Stimulated activated CD8-positive, alpha-beta memory T cell treated with anti-CD3 and anti-CD28 coated beads, Interleukin-2, amount 100 ng/mL, for 48 hours (primary cell): ENCODE results near the gene KCNN2.
"Not testable (repeated sequence)": the region's sequence is repeated elsewhere in the genome, so short reads cannot be mapped to it uniquely, and the experiment has no call there.

Experiments used
- DNase-seq, 2 donors: peaks; one replicate each; pipeline ENCODE4 v3.0.0-alpha.2; 2020; ENCODE audit warnings: low read depth in 2 of 2

Gene KCNN2

DNA sequence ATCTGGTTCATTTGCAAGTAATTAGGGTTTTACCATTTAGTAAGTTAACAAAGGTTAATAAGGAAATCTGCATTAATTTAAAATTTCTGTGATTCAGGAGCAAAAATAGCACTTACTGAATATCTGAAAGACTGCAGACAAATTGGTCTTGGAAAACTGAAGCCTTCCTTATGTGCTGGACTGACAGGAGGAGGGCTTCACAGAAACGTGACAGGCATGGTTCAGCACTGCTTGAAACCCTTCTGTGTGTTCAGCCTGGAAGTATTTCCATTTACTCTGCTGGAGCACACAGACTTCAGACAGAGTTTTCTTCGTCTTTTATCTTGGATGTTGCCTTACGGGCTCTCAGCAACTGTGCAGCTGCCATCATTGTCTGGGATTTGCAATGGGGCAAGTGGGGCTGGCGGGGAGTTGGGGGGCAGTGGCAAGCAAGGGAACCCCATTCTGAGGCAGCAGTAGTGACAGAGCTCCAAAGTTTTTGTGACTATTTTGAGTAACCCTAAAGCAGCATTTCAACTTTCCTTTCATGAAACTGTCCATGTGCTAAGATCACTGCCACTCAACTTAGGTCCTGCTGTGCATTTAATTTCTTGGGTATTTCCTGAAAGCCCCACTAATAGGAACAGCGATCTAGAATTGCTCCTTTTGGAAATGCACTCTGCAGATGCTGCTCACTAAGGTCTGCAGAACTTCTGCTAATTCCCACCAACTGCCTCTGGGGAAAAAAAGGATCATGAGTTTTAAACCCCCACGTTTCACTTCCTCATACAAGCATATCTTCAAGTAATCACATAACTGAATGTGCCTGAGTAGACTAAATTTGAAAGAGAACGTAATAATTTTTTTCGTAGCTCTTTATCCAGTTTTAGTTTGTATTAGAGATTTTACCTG lies 56.6 kb downstream of the KCNN2 start:
- DNase-seq = no peak

GRCh38 chr5:114419067-114419388 lies 57.2 kb downstream of the KCNN2 start:
- DNase-seq = no peak

DNA sequence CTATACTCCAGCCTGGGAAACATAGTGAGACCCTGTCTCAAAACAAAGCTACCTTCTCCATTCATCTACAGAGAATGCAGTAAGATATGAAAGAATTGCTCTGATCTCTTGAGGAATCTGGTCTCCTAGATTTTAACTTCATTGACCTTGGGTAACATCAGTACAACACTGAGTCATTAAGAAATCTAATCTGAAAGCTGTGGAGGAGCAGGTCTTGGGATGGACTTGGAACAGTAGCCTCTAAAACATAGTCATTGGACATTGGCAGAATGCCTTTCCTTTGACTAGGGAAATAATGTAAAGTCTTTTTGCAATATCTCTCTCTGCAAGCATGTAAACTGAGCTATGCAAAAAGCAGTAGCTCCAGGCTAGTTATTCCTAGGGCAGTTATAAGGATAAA lies 58.1 kb downstream of the KCNN2 start:
- no peak for DNase-seq

DNA sequence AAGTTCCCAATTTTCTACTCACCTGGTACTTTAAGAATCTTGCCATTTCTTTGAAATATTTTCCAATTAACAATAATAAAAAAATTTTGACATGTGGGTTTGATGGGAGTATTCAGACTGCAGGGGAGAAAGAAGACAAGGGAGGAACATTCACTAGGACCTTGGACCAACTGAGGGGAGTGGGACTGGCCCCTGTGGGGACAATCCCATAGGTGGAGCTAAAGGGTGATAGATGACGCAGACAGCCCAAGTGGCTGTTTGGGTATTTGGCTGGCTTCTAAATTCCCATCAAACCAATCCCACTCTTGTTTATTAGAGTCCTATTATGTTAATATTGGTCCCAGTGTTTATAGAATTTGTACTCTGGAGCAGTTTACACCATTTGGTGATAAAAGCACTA lies 65.3 kb downstream of the KCNN2 start:
- no peak for DNase-seq

GRCh38 chr5:114430532-114430931 lies 68.7 kb downstream of the KCNN2 start:
- no peak for DNase-seq

GRCh38 chr5:114432684-114433083 lies 70.8 kb downstream of the KCNN2 start:
- not testable (repeated sequence) for DNase-seq

DNA sequence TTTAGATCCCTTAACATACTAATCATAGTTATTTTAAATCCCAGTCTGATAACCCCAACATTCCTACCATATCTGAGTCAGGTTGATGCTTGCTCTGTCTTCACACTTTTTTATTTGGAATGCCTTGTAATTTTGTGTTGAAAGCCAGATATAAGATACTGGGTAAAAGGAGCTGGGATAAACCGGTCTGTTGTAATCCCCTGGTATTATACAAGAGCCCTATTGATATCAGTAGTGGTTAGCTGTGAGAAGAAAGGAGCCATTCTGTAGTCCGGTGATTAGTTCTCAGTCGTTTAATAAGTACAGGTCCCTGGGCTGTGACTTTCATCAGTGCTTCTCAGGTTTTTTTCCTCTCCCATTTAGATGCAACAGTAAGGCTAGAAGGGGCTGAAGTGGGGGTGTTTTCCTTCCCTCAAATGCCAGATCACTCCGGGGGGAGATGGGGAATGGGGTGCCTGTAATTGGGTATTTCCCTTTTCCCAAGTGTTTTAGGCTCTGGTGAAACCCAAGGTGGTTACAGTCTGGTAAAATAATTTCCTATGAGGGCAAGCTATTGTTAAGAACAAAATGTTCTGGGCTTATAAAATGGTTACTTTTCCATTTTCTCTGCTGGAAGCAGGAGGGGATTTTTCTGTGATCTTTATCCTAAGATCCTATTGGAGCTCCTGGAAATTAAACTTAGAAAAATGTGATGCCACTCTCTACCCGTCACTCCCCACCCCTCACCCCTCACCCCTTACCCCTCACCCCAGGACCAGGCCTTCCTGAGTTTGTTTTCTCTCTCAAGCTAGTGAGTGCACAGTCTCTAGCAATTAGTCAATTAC lies 72.7 kb downstream of the KCNN2 start:
- no peak for DNase-seq

DNA sequence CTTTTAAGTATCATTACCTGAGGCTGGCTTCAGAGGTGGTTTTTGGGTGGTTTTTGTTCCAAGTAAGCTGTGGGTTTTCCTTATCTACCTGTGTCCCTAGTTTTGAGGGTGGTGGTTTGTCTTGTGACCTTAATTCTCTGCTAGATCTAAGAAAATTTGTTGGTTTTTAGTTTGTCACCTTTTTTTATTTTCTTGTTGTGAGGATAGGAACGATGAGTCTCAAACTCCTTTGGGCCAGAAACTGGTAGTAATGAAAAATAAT lies 73.3 kb downstream of the KCNN2 start:
- DNase-seq = no peak

DNA sequence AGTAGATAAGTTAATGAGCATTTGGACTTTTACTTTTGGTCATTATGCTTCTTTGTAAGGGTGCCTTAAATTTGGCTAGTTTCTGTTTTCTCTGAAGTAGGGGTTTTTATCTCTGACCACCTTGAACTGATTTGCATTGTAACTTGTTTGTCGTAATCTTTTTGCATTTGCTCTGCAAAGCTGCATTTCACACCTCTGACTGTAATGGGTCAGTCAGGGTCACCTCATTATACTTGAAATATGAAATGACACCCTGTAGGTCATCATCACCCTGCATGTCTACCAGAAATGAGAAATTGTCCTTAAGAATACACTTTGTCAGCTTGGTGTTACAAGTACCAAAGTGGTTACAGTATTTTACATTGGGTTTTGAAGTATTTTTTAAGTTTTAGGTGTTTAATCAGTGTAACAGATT lies 74.0 kb downstream of the KCNN2 start:
- DNase-seq = no peak

DNA sequence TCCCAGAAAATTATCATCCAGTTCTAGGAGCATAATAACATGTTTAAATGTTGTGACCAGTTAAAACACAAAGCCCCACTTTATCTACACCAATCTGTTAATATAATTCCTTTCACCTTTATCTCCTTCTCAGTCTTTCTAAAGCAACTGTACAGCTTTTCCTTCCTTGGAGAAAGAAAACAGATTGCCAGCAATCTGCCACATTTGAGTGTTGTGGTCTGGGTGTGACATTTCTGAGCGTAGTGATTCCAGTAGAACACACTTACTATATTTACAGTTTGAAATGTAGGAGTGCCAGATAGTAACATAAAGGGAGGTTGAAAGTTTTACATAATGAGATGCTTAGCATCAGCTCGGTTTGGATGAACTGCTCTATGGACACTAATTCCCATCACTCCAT lies 76.1 kb downstream of the KCNN2 start:
- DNase-seq = no peak

- DNase-seq = no peak
Observed at GRCh38 chr5:114438471-114438870, 76.6 kb downstream of the KCNN2 start.

DNA sequence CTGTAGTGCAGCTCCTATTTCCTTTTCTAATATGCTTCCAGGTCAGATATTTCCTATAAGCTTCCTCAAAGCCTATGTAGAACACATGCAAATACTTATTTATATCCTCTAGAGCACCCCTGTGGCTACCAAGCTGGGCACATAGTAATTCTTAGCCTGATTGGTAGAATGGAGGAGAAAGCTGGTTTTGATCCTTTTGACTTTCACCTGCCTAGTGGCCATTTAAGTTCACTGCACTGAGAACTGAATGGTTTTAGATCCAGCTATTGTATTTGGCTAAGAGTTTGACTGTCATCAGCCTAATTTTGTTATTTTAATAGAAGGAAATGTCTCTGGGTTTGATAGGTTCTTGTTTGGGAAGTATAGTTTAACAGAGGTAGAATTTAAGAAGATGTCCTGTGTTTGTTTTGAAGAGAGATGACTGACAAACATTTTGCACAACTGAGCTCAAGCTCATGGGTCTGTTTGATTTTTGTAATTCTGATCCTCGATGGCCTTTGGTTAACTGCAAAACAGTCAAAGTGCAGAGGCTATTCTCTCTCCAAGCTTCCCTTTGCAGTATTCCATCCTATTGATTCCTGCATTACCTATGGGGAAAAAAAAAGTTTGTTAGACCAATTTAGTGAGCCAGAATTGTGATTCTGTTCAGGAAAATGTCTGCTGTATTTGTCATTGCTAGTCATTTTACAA lies 85.4 kb downstream of the KCNN2 start:
- no peak for DNase-seq

GRCh38 chr5:114448481-114448880 lies 86.6 kb downstream of the KCNN2 start:
- DNase-seq = no peak

- peak; percentile 1 to 33 for DNase-seq
Observed at GRCh38 chr5:114449860-114450421, 88.1 kb downstream of the KCNN2 start.

DNA sequence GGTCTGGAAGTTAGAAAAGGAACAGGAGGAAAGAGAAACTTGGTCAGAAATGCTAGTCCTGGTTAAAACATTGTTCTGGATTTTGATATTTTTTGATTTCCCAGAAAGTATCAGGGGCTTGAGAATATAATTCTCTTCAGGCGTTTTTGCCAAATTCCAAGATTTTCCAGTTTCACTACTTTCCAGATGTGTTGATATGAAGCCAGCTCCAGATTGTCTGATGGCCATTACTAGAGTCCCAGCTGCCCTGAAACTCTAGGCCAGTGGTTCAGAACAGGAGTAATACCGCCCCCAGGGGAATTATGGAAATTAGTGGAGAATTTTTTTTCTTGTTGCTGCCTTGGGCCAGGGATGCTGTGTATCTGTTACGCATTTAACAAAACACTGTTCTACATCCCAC lies 88.6 kb downstream of the KCNN2 start:
- DNase-seq = no peak

DNA sequence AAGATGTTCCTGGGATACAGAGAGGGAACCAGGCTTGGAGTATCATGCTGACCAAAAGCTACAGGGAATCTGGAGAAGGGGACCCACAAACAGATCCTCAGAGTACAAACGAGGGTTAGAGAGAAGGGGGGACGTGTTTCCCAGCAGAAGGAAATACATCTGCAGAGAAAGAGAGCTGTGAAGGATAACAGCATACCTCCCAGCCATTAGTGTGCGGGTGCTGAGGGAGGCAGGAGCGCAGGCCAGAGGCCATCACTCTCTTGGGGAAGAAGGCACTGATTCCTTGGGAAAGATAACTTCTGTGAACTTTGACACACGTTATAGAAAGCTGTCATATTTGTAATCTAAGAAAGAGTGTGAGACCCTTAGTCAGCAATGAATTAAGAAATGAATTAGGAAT lies 96.9 kb downstream of the KCNN2 start:
- no peak for DNase-seq

DNA sequence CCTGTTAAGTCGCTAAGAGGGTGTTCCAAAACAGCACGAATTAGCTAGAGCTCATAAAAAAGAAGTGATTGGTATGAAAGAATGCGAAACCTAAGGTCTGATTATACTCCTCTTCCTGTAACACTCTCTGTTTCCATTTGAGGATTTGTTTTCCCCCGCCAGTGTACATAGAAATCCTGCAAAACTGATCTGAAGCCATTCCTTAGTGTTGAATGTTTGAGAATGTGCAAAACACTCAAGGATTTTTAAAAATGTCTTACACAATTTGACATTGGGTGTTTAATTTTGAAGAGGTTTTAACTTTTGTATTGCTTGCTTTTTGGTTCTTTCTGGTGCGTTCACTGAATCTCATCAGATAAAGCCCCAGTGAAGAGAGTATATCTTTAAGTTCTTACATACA lies 105.3 kb downstream of the KCNN2 start:
- no peak for DNase-seq

DNA sequence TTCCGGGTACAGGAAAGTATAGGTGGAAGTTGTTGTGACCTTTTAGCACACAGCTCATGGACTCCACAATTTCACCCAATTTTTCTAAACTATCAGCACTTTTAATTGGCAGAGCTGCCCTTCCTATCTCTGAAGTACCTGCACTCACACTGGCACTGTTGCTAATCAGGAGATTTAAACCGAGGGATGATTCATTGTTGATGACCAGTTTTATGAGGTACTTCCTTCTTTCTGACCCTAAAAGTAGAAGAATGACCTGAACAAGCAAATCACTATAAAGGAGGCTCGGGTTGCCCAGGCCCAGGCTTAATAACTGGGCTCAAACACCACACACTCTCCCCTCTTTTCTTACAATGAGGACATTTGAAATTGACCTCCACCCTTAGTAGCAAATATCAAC lies 105.9 kb downstream of the KCNN2 start:
- no peak for DNase-seq

GRCh38 chr5:114469372-114469771 lies 107.5 kb downstream of the KCNN2 start:
- no peak for DNase-seq

GRCh38 chr5:114471529-114471928 lies 109.7 kb downstream of the KCNN2 start:
- no peak for DNase-seq

GRCh38 chr5:114473541-114473940 lies 111.7 kb downstream of the KCNN2 start:
- DNase-seq = no peak

- DNase-seq = no peak
Observed at GRCh38 chr5:114477816-114478334, 116.0 kb downstream of the KCNN2 start.
